Smooth muscle cell (in vitro differentiated cells): ENCODE measurements around the gene WEE2. TPM values are rescaled to one million over a fixed set of nuclear protein-coding genes. Genes with fewer than 3 reads are reported as not detected.

Experiments used
- DNase-seq: peaks from one replicate; lab custom pipeline; 2025; ENCODE audit not compliant: unreplicated experiment; lab: John Stamatoyannopoulos, UW
- H2AFZ ChIP-seq: fragments of 200-600 bp; sonication (generic); 2 replicates; pipeline ENCODE4 v1.6.0; 2016; ENCODE audit warnings: antibody characterized with exemption, low read depth, mild to moderate bottlenecking
- H3F3A ChIP-seq: fragments of 200-600 bp; sonication (generic); 2 replicates; pipeline ENCODE4 v1.6.0; 2017; ENCODE audit warnings: antibody characterized with exemption, low read depth
- H3K27ac ChIP-seq: fragments of 200-600 bp; sonication (generic); 2 replicates; pipeline ENCODE4 v1.5.1; 2016; ENCODE audit warnings: low read depth, mild to moderate bottlenecking
- H3K27me3 ChIP-seq: fragments of 200-600 bp; sonication (generic); 2 replicates; pipeline ENCODE4 v1.6.1; 2016; ENCODE audit warnings: low read depth, mild to moderate bottlenecking
- H3K36me3 ChIP-seq: fragments of 200-600 bp; sonication (generic); 2 replicates; pipeline ENCODE4 v1.5.1; 2016; ENCODE audit warnings: low read depth
- H3K4me1 ChIP-seq: fragments of 200-600 bp; sonication (generic); 2 replicates; pipeline ENCODE4 v1.5.1; 2016; ENCODE audit warnings: low read depth
- H3K4me2 ChIP-seq: fragments of 200-600 bp; sonication (generic); 2 replicates; pipeline ENCODE4 v1.6.0; 2016; ENCODE audit warnings: mild to moderate bottlenecking
- H3K4me3 ChIP-seq: fragments of 200-600 bp; sonication (generic); 2 replicates; pipeline ENCODE4 v1.5.1; 2016; ENCODE audit warnings: mild to moderate bottlenecking
- H3K79me2 ChIP-seq: fragments of 200-600 bp; sonication (generic); 2 replicates; pipeline ENCODE4 v1.6.0; 2016; ENCODE audit warnings: low read depth, mild to moderate bottlenecking
- H3K9ac ChIP-seq: fragments of 200-600 bp; sonication (generic); 2 replicates; pipeline ENCODE4 v1.6.0; 2016; ENCODE audit warnings: low read depth
- H3K9me3 ChIP-seq: fragments of 200-600 bp; sonication (generic); replicated peaks from 2 replicates; pipeline ENCODE4 v1.5.1; 2016; ENCODE audit warnings: low read depth
- H4K20me1 ChIP-seq: fragments of 200-600 bp; sonication (generic); 2 replicates; pipeline ENCODE4 v1.6.0; 2016; ENCODE audit warnings: low read depth
- WGBS: methylation state at CpG from one replicate; pipeline ENCODE4 v1.1.7; 2016; ENCODE audit warnings: low lambda C conversion rate; 5-methylcytosine and 5-hydroxymethylcytosine counted together
- polyA plus RNA-seq: library from polyadenylated mRNA; unstranded; fragments of >200 nt; fragmentation: Nextera tagmentation; extraction: Ambion mirVana; gene quantifications from 2 replicates; pipeline ENCODE4 v1.2.1, GENCODE V29; 2016
- total RNA-seq: library from RNA; depleted of rRNA; stranded (reverse); fragments of >200 nt; gene quantifications from 2 replicates; pipeline ENCODE4 v1.2.3, GENCODE V29; 2014
- TF ChIP-seq, protein P1 (sequence below): fragments of 200-600 bp; sonication (generic); IDR thresholded peaks from 2 replicates; pipeline ENCODE4 v1.5.1; 2017; ENCODE audit warnings: borderline replicate concordance, mild to moderate bottlenecking, antibody characterized with exemption; ENCODE audit not compliant: insufficient read depth, poor library complexity, severe bottlenecking

WEE2 gene
- total and polyA plus RNA-seq, 2 experiments from 2014 or later: not detected

DNA sequence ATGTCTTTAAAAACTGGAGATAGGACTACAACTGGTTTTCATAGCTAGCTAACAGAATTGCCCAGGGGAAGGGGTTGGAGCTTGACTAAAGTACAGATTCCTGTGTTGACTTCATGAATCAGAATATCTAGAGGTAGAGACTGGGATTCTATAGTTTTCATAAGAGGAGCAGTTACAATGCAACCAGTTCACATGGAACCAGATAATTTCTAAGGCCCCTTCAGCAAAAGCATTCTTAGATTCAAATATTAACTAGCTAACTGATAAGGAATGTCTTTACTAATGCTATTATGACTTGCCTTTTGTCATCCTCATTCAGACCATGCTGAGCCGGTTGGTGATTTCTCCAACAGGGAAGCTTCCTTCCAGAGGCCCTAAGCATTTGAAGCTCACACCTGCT lies 5.7 kb downstream of the WEE2 start:
- peaks cover 4% of the 10 kb centered on the region for H3K27me3 ChIP-seq
- no peaks in the 10 kb centered on the region for H3K79me2 ChIP-seq
- H2AFZ ChIP-seq: no peak overlapping the region
- no peaks in the 10 kb centered on the region for H3K9me3 ChIP-seq
- no peaks in the 10 kb centered on the region for H3K36me3 ChIP-seq
- H3F3A ChIP-seq: no peaks in the 10 kb centered on the region
- H3K4me1 ChIP-seq: no peaks in the 10 kb centered on the region
- DNase-seq: no peak
- no peak overlapping the region for H3K9ac ChIP-seq
- H3K27ac ChIP-seq: no peak overlapping the region
- WGBS: 76% methylated on average over 1 of the region's 1 CpG
- no peak overlapping the region for H3K4me3 ChIP-seq
- no peaks in the 10 kb centered on the region for H4K20me1 ChIP-seq
- TF ChIP-seq, protein P1, sequence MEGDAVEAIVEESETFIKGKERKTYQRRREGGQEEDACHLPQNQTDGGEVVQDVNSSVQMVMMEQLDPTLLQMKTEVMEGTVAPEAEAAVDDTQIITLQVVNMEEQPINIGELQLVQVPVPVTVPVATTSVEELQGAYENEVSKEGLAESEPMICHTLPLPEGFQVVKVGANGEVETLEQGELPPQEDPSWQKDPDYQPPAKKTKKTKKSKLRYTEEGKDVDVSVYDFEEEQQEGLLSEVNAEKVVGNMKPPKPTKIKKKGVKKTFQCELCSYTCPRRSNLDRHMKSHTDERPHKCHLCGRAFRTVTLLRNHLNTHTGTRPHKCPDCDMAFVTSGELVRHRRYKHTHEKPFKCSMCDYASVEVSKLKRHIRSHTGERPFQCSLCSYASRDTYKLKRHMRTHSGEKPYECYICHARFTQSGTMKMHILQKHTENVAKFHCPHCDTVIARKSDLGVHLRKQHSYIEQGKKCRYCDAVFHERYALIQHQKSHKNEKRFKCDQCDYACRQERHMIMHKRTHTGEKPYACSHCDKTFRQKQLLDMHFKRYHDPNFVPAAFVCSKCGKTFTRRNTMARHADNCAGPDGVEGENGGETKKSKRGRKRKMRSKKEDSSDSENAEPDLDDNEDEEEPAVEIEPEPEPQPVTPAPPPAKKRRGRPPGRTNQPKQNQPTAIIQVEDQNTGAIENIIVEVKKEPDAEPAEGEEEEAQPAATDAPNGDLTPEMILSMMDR: no peak
- H3K4me2 ChIP-seq: no peak overlapping the region

DNA sequence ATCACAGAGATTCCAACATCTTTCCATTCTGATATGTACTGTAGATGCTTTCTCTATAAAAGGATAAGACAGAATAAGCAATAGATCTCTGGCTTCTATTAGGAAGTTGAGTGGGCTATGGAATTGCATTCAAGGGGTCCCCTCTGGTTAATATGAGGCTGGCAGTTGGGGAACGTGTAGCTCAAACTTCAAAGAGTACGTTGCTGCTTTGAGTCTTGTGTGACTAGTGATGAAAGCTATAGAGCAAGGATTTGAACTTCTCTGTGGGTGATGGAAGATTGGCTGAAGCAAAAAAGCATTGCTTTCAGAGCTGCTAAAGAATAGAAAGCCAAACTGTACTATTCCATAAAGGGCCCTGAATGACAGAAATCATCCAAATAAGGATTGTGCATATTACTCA lies 6.4 kb downstream of the WEE2 start:
- no peaks in the 10 kb centered on the region for H3K36me3 ChIP-seq
- no peaks in the 10 kb centered on the region for H3K9me3 ChIP-seq
- WGBS: 79% methylated on average over 2 of the region's 2 CpGs

DNA sequence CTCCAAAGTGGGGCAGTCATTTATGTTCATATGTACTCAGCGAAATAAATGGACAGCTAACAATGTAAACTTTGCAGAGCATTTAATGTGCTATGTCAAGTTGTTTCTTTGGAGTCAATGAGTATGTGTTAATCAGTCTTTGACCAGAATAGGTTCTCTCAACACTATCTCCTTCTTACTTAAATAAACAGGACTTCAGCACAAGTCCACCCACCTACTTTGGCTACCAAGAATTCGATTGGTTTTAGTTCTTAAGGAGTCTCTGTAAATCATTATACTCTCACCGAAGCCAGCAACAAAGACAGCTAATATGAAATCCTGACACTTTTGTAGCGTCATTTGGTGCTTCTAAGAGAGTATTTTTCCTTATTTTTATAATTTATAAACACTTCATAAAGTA lies 6.9 kb downstream of the WEE2 start:
- Histone ChIP-seq H2AFZ (no peak overlapping the region), H3K27ac (no peak overlapping the region), H3K4me3 (no peak overlapping the region), H4K20me1 (no peaks in the 10 kb centered on the region), H3K27me3 (peaks cover 4% of the 10 kb centered on the region), H3F3A (no peaks in the 10 kb centered on the region), H3K4me1 (no peaks in the 10 kb centered on the region), H3K9ac (no peak overlapping the region), H3K79me2 (no peaks in the 10 kb centered on the region), H3K4me2 (no peak overlapping the region), H3K9me3 (no peaks in the 10 kb centered on the region), H3K36me3 (no peaks in the 10 kb centered on the region)
- TF ChIP-seq, protein P1: no peak
- WGBS: 65% methylated on average over 4 of the region's 4 CpGs
- DNase-seq: no peak

More for the DNA sequence above, 6.4 kb downstream of the WEE2 start:
- DNase-seq: no peak
- Histone ChIP-seq H2AFZ (no peak overlapping the region), H3K79me2 (no peaks in the 10 kb centered on the region), H4K20me1 (no peaks in the 10 kb centered on the region), H3K4me3 (no peak overlapping the region), H3K27me3 (peaks cover 4% of the 10 kb centered on the region), H3K9ac (no peak overlapping the region), H3K4me1 (no peaks in the 10 kb centered on the region), H3F3A (no peaks in the 10 kb centered on the region), H3K27ac (no peak overlapping the region), H3K4me2 (no peak overlapping the region)
- TF ChIP-seq, protein P1: no peak
